Motor neuron (in vitro differentiated cells): ENCODE measurements around the gene CORO7. TPM values are rescaled to one million over a fixed set of nuclear protein-coding genes. Genes with fewer than 3 reads are reported as not detected.

ENCODE experiments used
- ATAC-seq, 8 experiments: fragments of 200-7000 bp; cut with Tn5 transposase; replicated peaks in 6 of 8; 2 replicates each; pipeline ENCODE4 v1.8.0; 2021; ENCODE audit warnings: mild to moderate bottlenecking in 8 of 8, moderate library complexity in 8 of 8
- H3K27ac ChIP-seq, 2 donors: fragments of 250-450 bp; sonication (Bioruptor Pico); 2 replicates each; pipeline ENCODE4 v1.9.0; 2021; ENCODE audit warnings: antibody characterized with exemption in 2 of 2, mild to moderate bottlenecking in 2 of 2, moderate library complexity in 1 of 2
- H3K4me1 ChIP-seq, 2 donors: fragments of 250-450 bp; sonication (Bioruptor Pico); replicated peaks in 1 of 2; 2 replicates each; pipeline ENCODE4 v1.6.1; 2021; ENCODE audit warnings: antibody characterized with exemption in 2 of 2, mild to moderate bottlenecking in 2 of 2, moderate library complexity in 1 of 2
- H3K4me3 ChIP-seq, 5 donors: fragments of 250-450 bp; sonication (Bioruptor Pico); 2 replicates each; pipeline ENCODE4 v1.9.0; 2021; ENCODE audit warnings: antibody characterized with exemption in 5 of 5, mild to moderate bottlenecking in 5 of 5, moderate library complexity in 4 of 5
- WGBS, 10 experiments: fragments of 450-650 bp; shearing (Covaris generic); methylation state at CpG; one replicate each; pipeline ENCODE4 v1.0.0; 2022; 5-methylcytosine and 5-hydroxymethylcytosine counted together
- in situ Hi-C, 9 experiments: fragments of 400-800 bp; cut with MboI; loops; one replicate each; pipeline ENCODE4 v1.15.0; 2021; ENCODE audit warnings: low sequenced_read_pairs in 9 of 9, low pct_unique_long_range_greater_than_20kb in 2 of 9; ENCODE audit not compliant: unreplicated experiment in 9 of 9
- total RNA-seq, 8 experiments: library from RNA; unstranded; fragments of 300-600 nt; gene quantifications; 2 replicates each; pipeline versions ENCODE4 v1.2.3 to v1.2.4, GENCODE V29; 2022

Gene CORO7
- total RNA-seq, 8 experiments from 2014 or later, result 6.0 to 30.1 (median 26.8) TPM

- in situ Hi-C loops, result no loop called here
- Histone ChIP-seq H3K4me3 (peak overlapping the region; percentile 54 to 94 (median 92)), H3K4me1 (peaks cover 43 to 48% of the 10 kb centered on the region in 2 donors), H3K27ac (peak overlapping the region; percentile 74 to 89)
- no peak for ATAC-seq
- 0 to 77% methylated on average over 2 to 4 of the region's 13 CpGs; no CpG with 5 or more reads in 8 of the 10 experiments for WGBS, 10 experiments
These were observed 97.9 kb downstream of the CORO7 start for GRCh38 chr16:4318451-4318910.

GRCh38 chr16:4317532-4318450 is 98.6 kb downstream of the CORO7 start:
- in situ Hi-C loops, result no loop called here
- peaks cover 42% of the 10 kb centered on the region in 2 donors for H3K4me1 ChIP-seq

GRCh38 chr16:4316864-4317531 is 99.4 kb downstream of the CORO7 start:
- no CpG with 5 or more reads among the region's 20 CpGs for WGBS, 10 experiments
- in situ Hi-C loops, result no loop called here
- H3K27ac ChIP-seq, result peak overlapping the region; percentile 88 to 89
- H3K4me3 ChIP-seq, result peak overlapping the region; percentile 54 to 94 (median 92)
- ATAC-seq, result peak in 5 of 8 experiments; percentile 15 to 34 (median 18)
- peaks cover 42% of the 10 kb centered on the region in 2 donors for H3K4me1 ChIP-seq

More at GRCh38 chr16:4317532-4318450, 98.6 kb downstream of the CORO7 start:
- 8 to 100% (median 20%) methylated on average over 1 to 3 of the region's 12 CpGs; no CpG with 5 or more reads in 6 of the 10 experiments for WGBS, 10 experiments
- ATAC-seq, result peak in 3 of 8 experiments; percentile 0 to 7 (median 2)
- Histone ChIP-seq H3K27ac (peak overlapping the region; percentile 88 to 89), H3K4me3 (peak overlapping the region; percentile 54 to 94 (median 92))

DNA sequence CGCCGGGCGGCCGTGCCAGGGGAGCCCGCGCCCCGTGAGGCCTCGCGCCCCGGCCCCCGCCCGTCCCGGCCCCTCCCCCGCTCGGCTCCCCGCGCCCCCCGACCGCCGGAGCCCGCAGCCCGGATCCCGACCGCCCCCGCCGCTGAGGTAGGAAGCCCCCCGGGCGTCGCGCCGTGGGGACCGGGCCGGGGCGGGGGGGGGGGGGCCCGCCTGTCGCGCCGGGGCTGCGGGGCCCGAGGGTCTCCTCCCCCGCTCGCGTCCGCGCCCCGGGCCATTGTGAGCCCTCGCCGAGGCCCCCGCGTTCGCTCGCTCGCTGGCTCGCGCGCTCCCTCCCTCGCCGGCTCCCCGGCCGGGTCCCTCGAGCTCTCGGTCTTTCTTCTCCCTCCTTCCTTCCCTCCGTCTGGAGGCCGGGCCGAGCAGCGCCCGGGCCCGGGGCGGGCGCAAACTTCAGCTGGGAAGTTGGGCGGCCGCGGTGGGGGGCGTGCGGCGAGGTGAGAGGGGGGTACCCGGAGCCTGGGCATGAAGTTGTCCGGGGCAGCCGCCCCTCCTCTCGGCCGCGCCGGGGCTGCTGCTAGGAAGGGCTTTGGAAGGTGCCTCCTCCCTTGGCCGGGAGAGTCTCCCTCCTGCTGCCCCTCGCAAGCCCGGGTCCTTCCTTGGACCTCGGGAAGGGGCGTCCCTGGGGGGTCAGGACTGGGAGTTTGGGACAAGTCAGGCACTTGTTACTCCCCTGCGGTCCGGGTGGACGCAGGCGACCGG is 100.1 kb downstream of the CORO7 start:
- WGBS, 10 experiments, result 0 to 2% (median 0%) methylated on average over 2 to 8 of the region's 93 CpGs; no CpG with 5 or more reads in 7 of the 10 experiments
- ATAC-seq, result peak in 7 of 8 experiments; percentile 1 to 36 (median 4)
- in situ Hi-C loops, result no loop called here
- peak overlapping the region; percentile 88 to 89 for H3K27ac ChIP-seq
- peak overlapping the region; percentile 54 to 94 (median 92) for H3K4me3 ChIP-seq
- peaks cover 42% of the 10 kb centered on the region in 2 donors for H3K4me1 ChIP-seq

DNA sequence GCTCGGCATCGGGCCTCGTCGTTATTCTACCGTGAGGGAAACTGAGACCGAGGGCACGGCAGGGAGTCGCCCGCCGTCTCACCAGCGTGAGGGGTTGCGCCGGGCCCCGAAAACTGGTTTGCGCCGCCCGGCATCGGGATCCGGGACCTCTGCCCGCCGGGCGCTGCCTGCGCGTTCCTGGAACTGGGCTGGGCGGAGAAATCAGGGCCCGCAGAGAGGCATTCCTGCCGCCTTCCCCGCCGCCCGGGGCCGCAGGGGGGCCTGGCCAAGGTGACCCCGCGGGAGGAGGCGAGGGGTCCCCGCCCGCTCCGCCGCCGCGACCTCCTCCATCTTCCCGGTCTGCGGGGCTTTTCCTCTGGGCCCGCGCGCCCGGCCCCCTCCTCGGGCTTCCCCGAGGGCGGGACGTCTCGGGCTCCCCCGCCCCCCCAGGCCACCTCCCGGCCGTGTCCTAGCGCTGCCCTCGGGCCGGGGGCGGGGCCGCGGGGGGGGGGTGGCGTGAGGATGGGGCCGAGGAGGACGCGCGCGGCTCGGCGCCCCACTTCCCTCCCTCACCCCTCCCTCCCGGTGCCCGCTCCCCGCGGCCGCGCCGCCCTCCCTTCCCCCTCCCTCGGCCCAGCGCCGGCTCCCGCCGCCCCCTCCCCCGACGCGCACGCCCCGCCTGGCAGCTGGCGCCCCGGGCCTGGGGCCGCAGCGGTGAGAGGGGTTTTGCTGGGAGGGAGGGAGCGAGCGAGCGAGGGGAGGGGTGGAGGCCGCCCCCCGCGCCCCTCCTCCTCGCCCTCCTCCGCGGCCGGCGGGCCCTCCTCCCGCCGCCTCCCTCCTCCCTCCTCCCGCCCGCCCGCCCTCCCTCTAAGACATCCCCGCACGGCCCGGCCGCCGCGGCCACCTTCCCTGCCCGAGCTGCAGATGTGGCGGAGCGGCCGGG is 100.9 kb downstream of the CORO7 start, which contains the start of gene GLIS2:
Gene GLIS2, plus strand, starts transcription at position 882 of the 922 bp plus-strand sequence. CDS start 16,214 bp downstream, outside the sequence.
- 0 to 10% (median 2%) methylated on average over 2 to 11 of the region's 115 CpGs; no CpG with 5 or more reads in 7 of the 10 experiments for WGBS, 10 experiments
- Histone ChIP-seq H3K27ac (peak within 1 kb of the TSS; percentile 88 to 89), H3K4me3 (peak within 1 kb of the TSS; percentile 54 to 94 (median 92)), H3K4me1 (peaks cover 34 to 35% of the 10 kb centered on the region in 2 donors)
- in situ Hi-C loops, result no loop called here
- ATAC-seq, result peak; percentile 42 to 76 (median 65)

DNA sequence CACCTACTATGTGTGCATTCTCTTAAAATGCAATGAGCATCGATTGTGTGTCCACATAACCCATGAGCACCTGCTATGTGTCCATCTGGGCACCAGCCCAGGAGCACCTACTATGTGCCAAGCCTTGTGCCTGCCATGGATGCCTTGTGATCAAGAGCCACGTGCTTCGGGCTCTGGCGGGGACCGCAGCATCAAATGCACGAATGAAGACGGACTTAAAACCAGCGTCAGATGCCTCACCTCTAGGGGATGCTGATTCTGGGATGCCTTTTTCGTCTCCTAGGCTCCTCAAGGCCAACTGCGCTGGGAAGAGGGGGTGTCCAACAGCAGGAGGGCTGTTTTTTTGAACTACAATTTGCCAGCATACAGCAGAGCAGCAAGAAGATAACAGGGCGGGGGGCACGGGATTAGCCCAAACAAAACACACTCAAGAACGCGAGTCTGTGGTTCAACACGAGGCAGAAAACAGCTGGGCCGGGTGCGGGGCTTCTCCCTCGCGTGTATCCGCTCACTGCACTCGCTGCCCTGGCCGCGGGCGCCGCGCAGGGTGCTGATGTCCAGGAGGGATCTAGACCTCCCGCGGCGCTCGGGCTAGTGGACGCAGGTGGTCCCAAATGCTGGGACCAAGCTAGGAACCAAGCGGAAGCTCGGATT is 101.7 kb downstream of the CORO7 start:
- Histone ChIP-seq H3K4me1 (peaks cover 27 to 33% of the 10 kb centered on the region in 2 donors), H3K4me3 (peak overlapping the region; percentile 54 to 94 (median 92)), H3K27ac (peak overlapping the region; percentile 88 to 89)
- ATAC-seq, result peak; percentile 0 to 5 (median 2)
- 0 to 34% (median 10%) methylated on average over 1 to 8 of the region's 33 CpGs; no CpG with 5 or more reads in 3 of the 10 experiments for whole genome bisulfite sequencing, 10 experiments
- in situ Hi-C loops, result no loop called here

DNA sequence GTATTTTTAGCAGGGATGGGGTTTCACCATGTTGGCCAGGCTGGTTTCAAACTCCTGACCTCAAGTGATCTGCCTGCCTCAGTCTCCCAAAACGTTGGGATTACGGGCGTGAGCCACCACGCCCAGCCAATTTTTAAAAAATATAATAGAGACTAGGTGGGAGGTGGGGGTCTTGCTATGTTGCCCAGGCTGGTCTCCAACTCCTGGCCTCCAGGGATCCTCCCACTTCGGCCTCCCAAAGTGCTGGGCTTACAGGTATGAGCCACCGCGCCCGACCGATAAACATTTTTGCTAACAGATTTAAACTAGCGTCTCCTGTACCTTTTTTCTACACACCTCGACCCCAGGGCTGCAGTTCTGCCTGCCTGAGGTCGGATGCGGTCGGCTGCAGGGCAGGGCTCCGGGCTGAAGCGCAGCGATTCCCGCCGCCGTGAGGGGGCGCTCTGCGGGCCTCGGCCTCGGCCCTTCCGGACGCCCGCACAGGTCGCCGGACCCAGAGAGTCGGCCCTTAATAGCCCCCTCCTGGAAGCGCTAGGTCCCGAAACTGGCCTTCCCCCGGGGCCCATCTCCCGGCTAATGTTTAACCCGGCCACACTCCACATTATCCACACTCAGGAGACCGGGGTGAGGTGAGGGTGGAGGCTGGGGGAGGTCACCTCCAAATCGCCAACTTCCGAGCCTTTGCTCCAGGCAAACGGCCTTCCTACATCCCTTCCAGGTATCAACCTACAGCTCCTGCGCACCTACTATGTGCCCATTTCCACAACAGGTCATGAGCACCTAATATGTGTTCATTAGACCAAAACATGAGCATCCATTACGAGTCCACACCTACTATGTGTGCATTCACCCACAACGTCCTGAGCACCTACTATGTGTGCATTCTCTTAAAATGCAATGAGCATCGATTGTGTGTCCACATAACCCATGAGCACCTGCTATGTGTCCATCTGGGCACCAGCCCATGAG is 102.5 kb downstream of the CORO7 start:
- in situ Hi-C loops, result no loop called here
- H3K27ac ChIP-seq, result peak overlapping the region in 1 of 2 donors; percentile 89
- H3K4me3 ChIP-seq, result peak overlapping the region in 2 of 5 donors; percentile 54 to 94
- peak in 1 of 8 experiments; percentile 4 for ATAC-seq
- WGBS, 10 experiments, result 24 to 72% (median 49%) methylated on average over 3 to 25 of the region's 43 CpGs; no CpG with 5 or more reads in 1 of the 10 experiments
- peaks cover 19 to 26% of the 10 kb centered on the region in 2 donors for H3K4me1 ChIP-seq

GRCh38 chr16:4309833-4310266 is 106.5 kb downstream of the CORO7 start:
- in situ Hi-C loops, result no loop called here
- Histone ChIP-seq H3K4me3 (no peak overlapping the region), H3K4me1 (peaks cover 10 to 27% of the 10 kb centered on the region in 2 donors), H3K27ac (peak overlapping the region in 1 of 2 donors; percentile 35)
- 46 to 66% (median 60%) methylated on average over 1 to 6 of the region's 11 CpGs; no CpG with 5 or more reads in 7 of the 10 experiments for WGBS, 10 experiments
- peak; percentile 13 to 69 (median 36) for ATAC-seq

GRCh38 chr16:4309102-4309832 is 107.1 kb downstream of the CORO7 start:
- no peak for ATAC-seq
- WGBS, 10 experiments, result 83 to 100% (median 97%) methylated on average over 1 to 6 of the region's 14 CpGs; no CpG with 5 or more reads in 4 of the 10 experiments
- H3K4me1 ChIP-seq, result peaks cover 10 to 28% of the 10 kb centered on the region in 2 donors
- in situ Hi-C loops, result no loop called here
- H3K4me3 ChIP-seq, result no peak overlapping the region
- H3K27ac ChIP-seq, result peak overlapping the region in 1 of 2 donors; percentile 35
